NOMO-1 treated with DMSO at 0.1 percent for 48 hours (cell line): ENCODE measurements around the gene RPS6KA6.
A peak's percentile ranks its signal among the peaks of the same experiment; 100 is the strongest.
"Not testable (repeated sequence)": the region's sequence is repeated elsewhere in the genome, so short reads cannot be mapped to it uniquely, and the experiment has no call there.

Experiments
- DNase-seq: peaks from one replicate; lab custom pipeline; 2025; ENCODE audit not compliant: unreplicated experiment; lab: John Stamatoyannopoulos, UW

Gene RPS6KA6

DNA sequence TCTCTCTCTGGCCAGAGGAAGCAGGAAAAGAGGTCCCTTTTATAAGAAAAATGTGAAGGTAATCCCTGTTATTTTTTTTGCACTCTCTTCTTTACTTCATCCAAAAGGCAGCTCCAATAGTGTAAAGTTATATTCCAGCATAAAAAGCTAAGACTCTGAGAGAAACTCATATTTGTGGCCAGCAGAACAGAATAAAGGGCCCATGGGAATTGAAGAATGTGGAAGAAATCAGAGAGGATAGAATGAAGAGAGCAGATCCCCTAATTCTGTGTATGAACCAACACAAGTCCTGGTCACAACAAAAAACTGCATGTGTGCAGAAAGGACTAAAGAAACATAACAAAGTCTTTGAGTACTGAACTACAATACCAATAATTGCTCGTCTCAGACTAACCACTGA lies 22.3 kb downstream of the RPS6KA6 start:
- DNase-seq, result no peak

DNA sequence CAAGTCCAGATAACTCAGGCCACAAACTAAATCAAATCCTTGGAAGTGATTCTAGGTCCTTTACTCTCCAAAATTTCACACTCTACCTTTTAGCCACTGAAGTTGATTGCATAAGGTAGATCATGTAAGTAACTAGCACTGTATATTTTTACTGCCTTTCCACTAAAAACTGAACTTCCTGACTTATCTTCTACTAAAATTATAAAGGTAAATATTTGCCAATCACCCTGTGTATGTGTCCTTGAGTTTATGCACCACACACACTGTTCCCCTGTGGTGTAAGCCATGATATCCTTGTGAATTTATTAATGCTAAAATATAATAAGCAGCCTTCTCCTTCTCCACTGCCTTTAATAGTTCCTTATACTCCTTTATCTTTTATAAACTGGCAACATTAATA lies 25.6 kb downstream of the RPS6KA6 start:
- DNase-seq, result no peak

DNA sequence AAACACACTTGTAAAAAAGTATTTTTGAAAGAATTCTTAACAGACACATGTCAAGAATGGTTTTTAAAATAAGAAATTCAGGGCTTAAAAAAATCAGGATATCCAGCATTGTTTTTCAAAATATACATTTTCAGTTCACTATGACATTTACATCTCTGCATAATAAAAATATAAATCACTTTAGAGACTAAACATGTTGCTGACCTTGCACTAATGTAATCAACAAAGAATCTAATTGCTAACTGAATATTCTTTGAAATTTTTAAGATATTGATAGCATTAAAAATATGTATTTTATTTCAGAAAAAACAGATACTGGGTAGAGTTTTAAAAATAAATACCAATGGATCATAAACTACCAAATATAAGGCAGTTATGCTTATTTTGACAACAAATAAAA lies 26.4 kb downstream of the RPS6KA6 start:
- no peak for DNase-seq

DNA sequence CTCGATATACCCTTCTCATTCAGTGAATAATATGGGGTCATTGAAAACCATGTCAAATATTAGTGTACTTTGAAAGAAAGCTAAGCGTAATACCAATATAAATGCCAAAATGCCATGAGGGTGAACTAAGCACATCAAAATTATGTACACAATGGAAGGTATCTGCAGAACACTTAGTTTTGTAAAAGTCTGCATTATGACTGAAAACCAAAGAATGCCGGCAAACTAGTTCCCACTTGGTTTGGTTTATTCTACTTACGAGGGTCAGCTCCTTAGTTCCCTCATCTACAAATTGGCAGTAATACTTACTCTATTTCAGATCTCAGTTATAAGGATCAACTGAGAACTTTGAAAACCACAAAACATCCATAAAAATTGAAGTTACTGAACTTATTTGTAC lies 27.3 kb downstream of the RPS6KA6 start:
- DNase-seq, result no peak

DNA sequence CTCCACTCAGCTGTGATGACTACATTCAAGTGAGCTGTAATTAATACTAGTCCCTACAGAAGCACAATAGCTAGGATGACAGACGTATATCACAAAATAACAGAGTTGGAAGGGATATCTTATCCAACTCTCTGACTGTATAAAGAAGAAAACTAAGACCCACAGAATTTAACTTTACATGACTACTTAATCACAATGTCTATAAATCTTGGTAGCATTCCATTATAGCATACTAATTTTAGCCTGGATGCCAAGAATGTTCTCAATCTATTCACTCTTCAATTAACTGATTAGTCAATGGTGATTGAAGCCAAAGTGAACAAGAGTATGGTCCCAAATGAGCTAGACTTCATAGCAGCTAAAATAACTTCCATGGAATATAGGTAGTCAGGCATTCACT lies 31.2 kb downstream of the RPS6KA6 start:
- DNase-seq, result no peak

DNA sequence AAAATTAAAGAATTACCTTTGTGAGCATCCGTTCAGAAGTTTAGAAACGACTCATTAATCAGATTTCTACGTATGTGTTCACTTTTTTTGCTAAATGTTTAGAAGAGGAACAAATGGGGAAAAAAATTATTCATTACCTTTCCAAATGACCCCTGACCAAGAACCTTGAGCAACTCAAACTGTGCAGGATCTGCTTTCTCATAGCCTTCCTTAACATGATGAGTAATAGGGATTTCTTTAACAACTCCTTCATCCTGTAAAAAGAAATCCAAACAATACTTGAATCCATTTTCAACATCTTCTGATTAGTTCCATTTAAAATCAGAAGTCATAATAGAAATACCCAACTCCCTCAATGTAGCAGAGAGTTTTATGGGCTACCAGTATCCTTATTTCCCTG lies 32.1 kb downstream of the RPS6KA6 start:
- no peak for DNase-seq

DNA sequence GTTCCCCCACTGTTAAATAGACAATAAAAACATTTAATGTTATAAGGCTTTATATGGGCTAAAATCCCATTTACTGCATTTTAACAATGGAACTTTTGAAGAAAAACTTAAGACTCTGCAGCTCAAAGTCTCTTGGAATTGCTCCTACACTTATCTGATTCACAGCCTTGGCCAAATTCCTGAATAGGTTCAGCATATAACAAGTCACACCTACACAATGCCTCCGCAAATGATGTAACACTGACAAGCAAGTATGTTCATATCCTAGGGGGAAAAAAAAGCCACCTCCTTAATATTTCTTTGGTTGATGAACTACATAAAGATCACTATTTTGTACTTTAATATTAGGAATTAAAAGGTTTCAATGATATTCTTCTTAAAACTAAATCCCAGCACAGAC lies 34.5 kb downstream of the RPS6KA6 start:
- no peak for DNase-seq

DNA sequence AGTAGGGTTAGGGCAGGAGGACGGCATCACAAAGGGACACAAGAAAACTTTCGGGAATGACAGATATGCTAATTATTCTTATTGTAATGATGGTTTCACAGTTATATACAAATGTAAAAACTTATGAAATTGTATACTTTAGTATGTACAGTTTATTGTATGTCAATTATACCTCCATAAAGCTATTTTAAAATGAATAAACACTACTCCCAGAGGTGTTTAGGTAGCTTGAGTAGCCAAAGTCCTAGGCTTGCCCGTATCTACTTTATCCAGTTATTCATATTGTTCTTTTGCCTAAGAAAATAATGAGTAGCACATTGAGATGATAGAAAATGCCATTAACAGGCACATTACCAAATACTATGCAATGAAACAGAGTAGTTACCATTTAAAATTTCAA lies 43.0 kb downstream of the RPS6KA6 start:
- DNase-seq, result no peak

DNA sequence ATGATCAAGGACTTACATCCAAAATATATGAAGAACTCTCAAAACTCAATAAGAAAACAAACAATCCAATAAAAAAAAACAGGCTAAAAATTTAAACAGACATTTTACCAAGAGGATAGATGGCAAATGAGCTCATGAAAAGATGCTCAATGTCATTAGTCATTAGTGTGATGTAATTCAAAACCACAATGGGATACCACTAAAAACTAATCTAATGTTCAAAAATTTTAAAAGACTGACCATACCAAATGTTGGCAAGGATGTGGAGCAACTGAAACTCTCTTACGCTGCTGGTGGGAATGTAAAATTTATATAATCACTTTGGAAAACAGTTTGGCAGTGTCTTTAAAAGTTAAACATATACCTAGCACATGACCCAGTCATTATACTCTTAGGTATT lies 43.7 kb downstream of the RPS6KA6 start:
- DNase-seq, result no peak

DNA sequence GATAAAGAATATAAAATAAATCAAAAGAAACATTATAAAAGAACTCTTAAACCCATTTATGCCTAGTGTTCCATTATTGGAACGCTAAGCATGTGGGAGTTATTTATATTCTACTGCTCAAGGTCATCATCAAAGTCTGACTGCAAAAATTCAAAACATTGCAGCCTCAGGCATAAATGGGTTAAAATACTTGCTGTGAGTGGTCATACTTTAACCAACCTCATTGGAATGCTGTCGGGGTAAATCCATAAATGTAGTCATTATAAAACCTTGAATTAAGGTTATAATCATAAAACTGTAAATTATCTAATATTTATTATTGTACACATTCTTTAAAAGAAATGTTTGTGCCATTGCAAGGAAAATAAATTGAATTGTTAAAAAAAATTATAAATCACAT lies 55.0 kb downstream of the RPS6KA6 start:
- DNase-seq, result no peak

DNA sequence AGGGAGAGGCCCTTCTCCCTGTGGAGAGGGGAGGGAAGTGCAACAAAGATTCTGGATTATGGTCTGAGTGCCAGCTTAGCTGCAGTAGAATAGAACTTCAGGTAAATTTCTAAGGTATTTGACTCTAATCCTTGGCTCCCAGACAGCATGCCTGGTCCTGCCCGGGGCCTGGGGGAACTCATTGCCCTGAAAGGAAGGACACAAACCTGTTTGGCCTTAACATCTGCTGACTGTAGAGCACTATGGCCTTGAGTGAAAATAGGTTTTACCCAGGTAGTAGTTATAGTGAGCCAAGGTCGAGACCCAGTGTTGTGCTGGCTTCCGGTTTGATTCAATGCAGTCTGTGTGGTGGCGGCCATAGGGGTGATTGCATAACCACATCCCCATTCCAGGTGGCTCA lies 64.4 kb downstream of the RPS6KA6 start:
- DNase-seq, result no peak

DNA sequence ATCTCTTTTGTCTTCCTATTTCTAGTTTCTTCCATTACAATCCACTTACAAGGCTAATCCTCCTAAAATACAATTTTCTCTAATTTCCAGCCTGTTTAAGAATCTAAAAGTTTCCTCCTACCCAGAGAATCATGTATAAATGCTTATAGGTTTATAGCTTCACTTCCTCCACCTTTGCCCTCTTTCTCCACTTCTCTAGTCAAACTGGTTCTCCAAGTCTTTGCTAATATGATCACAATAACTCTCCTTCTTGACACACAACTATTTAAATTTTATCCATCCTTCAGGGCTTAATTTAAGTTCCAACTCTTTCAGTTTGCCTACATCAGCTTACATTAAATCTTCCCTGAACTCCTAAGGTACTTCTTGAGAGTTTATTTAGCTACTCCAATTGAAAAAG lies 69.2 kb downstream of the RPS6KA6 start:
- no peak for DNase-seq

DNA sequence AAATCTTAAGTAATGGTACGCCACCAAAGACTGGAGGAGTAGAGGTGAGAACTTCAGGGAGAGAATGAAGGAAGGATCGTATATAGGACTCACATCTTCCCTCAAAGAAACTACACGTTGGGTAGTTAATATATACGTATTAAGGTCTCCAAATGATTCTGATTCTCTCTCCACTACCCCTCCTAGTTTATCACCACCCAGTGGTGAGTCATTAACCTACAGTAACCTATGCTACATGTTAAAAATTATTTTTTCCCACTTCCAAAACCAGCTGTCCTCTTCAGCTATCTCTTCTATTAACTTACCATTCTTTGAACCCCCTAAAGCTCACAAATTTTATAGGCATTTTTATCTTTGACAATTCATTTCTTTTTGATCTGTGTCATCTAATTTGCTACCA lies 69.7 kb downstream of the RPS6KA6 start:
- no peak for DNase-seq

DNA sequence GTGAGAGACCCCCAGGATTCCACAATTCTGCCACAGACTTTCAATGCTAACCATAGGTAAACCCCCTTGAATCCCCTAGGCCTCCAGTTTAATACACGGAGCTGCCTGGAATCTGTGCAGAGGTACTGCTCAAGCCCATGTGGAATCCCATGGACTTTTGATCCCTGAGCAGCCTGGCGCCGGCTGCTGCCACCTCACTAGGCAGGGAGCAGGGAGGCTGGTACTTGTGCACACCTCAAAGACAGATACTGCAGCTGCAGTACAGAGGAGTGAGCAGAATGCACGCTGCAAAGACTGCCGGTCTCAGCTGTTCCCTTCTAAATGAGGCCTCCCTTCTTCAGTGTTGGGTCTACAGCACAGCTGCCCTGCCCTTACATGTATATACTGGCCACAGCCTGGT lies 79.4 kb downstream of the RPS6KA6 start:
- no peak for DNase-seq

DNA sequence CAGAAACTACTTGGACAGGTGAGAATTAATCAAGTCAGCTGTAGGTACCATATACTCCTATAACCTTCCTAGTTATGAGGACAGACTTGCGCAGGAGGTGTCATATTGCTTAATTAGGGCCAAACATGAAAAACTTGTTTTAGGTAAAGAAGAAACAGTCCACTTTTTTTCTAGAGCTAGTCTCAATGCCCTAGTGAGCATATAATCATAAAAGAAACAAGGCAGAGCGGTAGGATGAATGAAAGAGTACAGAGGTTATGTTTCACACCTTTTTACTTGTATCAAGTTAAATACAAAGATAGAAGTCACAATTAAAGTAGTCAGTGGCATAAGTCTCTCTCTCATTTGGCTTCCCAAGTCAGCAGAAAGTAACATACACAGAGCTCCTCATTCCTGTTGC lies 88.9 kb downstream of the RPS6KA6 start:
- no peak for DNase-seq

DNA sequence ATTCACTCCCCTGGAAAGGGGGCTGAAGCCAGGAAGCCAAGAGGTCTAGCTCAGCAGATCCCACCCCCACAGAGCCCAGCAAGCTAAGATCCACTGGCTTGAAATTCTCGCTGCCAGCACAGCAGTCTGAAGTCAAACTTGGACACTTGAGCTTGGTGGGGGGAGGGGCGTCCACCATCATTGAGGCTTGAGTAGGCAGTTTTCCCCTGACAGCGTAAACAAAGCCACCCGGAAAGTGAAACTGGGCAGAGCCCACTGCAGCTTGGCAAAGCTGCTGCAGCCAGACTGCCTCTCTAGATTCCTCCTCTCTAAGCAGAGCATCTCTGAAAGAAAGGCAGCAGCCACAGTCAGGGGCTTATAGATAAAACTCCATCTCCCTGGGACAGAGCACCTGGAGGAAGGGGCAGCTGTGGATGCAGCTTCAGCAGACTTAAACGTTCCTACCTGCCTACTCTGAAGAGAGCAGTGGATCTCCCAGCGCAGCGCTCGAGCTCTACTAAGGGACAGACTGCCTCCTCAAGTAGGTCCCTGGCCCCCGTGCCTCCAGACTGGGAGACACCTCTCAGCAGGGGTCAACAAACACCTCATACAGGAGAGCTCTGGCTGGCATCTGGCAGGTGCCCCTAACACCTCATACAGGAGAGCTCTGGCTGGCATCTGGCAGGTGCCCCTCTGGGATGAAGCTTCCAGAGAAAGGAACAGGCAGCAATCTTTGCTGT lies 108.4 kb downstream of the RPS6KA6 start:
- DNase-seq, result not testable (repeated sequence)

DNA sequence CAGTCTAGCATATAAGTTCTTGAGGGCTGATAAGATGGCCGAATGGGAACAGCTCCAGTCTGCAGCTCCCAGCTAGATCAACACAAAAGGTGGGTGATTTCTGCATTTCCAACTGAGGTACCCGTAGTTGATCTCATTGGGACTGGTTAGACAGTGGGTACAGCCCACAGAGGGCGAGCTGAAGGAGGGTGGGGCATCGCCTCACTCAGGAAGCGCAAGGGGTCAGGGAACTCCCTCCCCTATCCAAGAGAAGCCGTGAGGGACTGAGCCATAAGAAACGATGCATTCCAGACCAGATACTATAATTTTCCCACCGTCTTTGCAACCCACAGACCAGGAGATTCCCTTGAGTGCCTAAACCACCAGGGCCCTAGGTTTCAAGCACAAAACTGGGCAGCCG lies 109.0 kb downstream of the RPS6KA6 start:
- no peak for DNase-seq

DNA sequence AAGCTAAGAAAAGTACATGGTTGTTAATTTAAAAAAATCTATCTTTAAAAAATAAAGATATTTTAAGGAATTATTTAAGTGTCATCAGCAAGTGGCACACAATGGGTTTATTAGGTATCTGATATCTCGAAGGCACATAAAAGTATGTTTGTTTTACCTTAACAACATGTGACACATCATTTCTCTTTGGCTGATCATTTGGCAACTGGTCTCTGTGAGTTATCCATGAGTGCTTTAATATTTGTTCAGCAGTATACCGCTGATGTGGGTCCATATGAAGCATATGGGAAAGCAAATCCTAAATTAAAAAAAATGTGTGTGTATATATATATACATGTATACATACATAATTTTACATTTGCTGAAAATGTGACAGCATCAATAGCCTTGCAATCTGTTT lies 123.2 kb downstream of the RPS6KA6 start:
- no peak for DNase-seq

DNA sequence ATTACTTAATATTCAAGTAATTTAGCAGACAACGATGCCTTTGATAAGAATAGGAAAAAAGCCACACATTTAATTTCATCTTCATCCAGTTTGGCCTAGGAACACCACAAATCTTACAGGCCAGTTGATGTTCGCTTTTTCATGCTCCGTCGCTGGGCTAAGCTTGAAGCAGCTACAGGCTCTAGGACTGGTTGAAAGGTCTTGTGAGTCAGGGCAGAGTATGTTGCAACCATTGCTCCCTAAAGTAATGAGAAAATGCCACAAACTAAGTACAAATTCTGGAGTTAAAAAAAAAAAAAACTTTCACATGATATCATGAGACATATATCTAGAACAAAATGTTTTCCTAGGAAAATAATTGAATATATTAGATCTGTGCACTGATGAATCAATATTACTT lies 123.8 kb downstream of the RPS6KA6 start:
- peak; percentile 4 for DNase-seq

DNA sequence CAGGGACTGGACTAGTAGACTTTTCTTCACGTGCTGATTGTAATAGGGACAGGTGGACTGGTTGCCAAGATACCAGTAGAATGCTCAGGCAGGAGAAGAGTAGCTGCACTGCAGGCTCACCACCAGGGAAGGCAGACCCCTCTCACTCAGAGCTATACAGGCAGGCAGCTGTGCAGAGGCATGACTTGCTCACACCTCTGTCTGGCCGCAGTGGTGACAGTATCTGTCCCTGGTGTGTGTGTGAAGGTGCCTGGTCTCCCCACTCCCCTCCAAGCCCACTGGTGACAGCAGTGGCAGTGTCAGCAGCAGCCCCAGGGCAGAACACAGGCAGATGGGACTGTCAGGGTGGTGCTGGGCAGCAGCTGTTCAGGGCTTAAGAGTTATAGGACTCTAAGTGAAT lies 140.7 kb downstream of the RPS6KA6 start:
- DNase-seq, result no peak

DNA sequence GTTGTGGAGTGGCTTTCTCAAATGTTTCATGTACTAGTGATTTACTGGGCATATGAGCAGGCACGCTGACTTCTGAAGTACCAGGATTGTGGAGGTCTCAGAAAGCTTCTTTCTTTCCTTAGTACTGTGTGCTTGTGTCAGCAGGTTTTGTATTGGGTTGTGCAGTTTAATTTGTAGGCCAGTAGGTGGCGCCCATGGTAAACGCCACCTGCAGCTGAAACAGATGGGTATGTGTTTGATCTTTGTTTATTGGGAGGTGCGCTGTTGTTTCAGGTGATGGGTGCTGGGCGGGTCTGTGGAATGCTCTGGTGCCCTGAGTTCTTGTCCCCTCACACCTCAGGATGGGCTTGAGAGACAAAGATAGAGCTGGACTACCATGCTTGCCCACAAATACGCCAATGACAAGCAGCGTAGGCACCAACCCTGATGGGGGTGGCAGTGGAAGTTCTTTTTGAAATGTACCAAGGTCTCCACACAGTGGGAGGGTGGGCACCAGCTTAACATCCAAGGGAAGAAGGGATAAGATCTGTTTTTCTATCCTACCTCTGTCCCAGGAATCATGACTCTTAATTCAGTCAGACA lies 141.5 kb downstream of the RPS6KA6 start:
- peak; percentile 12 for DNase-seq

DNA sequence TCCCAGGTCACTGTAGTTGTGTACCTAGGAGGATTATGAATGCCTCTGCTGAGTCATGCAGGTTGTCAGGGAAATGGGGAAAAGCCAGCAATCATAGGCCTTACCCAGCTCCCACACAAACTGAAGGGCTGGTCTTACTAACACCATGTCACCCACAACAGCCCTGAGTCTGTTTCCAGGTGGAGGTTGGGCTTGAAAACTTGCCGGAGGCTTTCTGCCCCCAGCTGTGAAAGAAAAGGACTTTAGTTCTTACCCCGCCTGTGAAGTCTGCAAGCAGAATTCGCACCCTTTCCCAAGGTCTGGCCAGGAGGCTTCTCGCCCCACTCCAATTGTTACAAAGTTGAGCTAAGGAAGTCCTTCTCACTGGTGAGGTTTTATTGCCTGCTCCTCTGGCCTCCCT lies 143.9 kb downstream of the RPS6KA6 start:
- DNase-seq, result no peak
